OCI-M2 (cell line): Measurements from ENCODE around the gene RIT2.

Experiments used
- DNase-seq: peaks from one replicate; lab custom pipeline; 2025; ENCODE audit not compliant: unreplicated experiment; lab: John Stamatoyannopoulos, UW

Gene RIT2

DNA sequence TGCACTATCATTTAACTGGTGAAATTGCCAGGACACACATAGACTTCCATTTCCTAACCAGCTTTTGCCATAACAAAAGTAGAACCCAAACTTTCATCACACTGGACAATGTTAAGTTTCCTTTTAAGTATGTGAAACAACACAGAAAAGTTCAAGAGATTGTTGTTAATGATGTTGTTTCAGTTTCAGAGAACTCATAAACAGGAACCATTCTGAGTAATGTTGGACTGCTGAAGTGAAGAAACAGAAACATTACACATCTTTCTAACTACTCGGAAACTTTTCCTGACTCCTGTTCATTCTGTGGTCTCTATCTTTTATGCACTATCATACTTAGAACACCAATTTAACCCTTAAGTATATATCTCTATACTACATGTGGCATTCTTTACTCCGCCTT, 179.2 kb downstream of the RIT2 start:
- no peak for DNase-seq

DNA sequence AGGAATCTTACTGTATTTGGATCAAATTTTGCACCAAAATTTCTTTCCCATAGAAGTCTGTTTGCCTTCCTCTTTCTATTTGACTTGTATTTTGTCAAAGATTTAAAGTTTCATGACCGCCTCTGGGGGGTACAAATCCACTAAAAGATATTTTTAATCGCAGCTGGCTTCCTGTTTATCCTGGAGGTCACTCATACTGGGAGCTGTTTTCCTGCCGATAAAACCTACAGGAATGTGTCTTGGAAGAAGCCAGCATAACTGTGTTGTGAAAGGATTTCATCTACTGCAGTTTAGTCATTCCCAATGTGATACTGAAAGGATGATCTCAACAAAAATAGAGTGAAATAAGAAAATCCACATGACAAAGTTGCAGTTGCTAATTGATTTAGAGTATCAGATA, 184.0 kb downstream of the RIT2 start:
- no peak for DNase-seq

DNA sequence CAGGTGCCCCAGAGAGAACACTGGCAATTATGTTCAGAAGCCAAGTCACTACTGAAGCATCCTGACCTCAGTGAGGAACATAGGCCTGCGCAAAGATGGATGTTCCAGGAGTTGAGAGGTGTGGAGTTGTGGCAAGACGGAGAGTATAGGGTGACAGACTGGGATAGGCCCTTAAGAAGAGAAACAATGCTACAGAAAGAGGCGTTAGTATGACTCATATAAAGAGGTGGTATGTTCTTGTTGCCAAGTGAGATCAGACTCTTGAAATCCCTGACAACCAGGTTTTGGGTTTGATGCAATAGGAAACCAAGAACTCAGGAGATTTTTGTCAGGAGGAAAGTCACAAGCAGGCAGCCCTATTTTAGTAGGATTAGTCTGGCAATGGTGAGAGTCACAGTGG, 185.6 kb downstream of the RIT2 start:
- no peak for DNase-seq

DNA sequence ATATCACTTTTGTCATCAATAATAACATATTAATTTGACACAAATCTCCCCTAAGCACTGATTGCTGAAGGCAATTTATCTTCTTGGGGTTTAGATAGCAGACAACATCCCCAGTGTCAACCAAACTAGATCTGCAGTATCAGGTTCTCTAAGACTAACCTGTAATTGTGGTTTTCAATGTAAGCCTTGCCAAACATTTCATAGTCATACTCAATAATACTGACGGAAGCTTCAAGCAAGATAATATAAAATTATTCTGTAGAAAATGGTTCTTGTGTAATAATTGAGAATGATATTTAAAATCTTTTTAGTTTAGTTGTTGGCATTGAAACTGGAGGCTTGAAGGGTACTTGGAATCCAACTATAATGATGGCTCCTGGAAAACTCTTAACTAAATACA, 186.3 kb downstream of the RIT2 start:
- DNase-seq, result no peak

DNA sequence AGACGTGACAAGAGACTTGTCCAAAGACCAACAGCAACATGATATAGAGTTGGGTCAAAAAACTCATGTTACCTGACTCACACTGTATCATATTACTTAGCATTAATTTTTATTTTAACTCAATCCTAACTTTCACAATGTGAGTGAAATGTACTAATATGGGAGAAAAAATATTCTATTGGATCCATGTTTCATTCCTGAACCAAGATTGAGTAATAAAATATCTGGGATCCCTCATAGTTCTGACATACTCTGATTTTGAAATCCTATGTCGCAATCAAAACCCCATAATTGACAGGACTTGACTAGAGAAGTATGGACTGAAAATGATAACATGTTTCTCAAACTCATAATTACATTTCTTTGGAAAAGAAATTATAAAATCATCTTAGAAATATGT, 190.4 kb downstream of the RIT2 start:
- DNase-seq, result no peak

DNA sequence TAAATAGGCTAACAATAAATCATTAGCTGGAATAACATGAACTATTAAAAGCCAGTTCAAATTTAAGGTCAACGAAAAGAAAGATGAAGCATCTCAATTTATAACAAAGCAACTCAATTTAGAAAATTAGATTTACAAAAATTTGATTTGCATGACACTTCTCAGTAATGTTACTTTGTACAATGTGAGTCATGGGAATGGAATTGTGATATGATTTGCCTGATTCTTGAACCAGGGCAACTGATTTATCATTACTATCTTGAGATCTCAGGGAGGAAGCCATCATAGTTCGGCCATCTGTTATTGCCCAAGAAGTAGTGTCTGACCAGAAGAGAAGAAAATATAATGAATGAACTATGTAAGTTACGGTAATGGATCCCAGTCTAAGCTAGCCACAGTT, 193.1 kb downstream of the RIT2 start:
- no peak for DNase-seq

DNA sequence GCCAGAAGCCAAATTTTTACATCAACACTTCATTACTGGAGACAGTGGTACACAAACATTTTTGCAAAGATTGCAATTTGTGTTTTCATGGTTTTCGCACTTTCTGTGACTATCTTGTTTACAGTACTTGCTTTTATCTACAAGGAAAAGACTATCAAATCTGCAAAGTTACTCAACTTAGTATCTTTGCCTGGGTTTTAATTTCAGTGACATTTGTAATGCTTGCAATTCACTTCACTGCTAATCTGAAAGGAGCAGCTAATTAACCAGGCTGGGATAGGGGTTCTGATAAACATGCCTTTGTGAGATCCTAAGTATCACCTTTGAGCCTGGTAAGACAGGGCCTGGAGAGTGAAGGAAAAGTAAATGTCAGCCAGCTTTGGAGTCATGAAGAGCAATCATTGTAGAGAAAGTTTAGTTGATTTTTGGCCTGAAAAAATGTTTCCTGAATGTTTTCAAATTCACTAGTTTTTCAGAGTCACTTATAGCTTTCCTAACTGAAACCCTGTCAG, 194.2 kb downstream of the RIT2 start:
- DNase-seq, result no peak

DNA sequence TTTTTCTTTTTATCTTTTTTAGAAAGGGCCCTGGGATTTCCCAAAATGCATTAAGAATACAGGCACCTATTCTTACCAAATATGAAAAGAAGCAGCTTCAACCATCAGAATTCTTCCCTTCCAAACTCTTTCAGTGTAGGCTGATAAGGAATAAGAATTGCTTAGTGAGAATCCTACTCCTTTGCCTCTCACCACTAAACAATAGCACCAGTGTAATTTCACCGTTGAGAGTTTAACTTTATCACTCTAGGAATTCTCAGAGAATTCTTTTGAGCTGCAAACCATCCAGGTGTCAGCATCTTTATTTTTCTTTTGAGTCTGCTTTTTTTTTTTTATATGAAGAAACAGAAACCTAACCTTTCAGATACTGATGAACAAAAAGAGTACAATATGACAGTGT, 194.9 kb downstream of the RIT2 start:
- no peak for DNase-seq

DNA sequence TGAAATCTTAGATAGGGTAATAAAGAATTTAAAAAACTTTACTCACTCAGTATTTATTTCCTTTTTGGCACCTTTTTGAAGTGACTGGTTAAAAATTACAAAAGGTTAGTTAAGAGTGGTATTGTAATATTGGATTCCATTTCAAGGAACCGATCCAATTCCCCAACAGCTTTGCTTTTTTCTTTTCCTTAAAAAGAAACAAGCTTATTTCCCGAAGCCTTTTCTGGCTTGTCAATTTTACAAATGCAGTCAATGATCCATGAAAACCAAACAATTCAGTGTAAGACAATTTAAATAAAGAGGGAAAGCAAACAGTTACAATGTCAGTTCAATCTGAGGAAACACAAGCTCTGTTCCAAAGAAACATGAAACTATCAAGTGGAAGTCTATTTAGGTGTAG, 200.2 kb downstream of the RIT2 start:
- no peak for DNase-seq

DNA sequence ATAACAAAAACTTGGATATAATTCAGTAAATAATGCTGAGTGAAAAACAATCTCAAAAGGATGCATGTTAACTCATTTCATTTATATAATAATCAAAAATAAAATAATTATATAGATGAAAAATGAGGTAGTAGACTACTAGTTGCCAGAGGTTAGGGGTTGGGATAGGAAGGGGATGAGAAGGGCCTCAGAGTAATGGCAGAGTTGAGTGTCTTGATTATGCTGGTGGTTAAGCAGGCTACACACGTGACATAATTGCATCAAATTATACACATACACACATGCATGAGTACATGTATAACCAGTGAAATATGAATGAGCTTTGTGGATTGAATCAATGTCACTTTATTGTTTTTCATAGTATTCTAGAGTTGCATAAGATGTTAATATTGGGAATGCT, 201.0 kb downstream of the RIT2 start:
- DNase-seq, result no peak

DNA sequence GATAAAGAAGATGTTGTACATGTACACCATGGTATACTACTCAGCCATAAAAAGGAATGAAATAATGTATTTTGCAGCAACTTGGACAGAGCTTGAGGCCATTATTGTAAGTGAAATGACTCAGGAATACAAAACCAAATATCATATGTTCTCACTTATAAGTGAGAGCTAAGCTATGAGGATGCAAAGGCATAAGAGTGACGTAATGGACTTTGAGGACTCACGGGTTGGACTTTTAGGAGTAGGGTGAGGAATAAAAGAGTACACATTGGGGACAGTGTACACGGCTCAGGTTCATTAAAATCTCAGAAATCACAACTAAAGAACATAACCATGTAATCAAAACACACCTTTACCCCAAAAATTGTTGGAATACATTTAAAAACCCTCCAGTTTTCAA, 206.4 kb downstream of the RIT2 start:
- DNase-seq, result no peak

DNA sequence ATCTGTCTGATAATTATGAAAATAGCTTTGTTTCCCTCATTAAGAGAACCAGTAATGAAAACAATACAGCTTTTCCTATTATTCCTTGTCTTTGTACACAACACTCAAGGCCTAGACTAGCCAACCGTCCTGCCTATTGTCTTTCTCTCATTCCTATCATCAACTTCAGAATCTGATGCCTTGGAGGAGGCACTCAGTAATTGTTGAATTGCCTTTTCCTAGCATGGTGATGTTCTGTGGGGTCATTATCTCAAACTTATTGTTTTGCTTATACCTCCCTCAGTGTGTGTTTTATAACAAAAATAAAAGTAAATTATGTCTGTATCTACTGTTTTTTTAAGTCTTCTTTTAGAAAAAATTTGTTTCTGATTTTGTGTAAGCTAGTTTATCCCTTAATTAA, 208.7 kb downstream of the RIT2 start:
- DNase-seq, result no peak

DNA sequence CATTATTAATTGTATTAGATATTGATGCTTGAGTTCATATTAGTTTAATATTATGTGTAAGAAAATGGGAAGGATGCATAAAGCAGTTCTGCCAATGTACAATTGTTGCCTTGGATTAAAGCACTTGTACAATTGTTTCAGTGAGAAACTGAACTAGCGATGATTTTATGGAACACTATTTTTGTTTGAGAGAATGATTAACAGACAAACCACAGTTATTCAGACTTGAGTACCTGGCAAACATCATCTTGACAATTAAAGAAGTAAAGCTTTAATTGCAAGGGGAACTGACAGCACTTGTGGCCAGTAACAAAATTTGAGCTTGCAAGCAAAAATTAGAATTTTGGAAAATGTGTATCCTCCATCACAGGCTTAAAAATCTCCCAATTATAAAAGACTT, 214.3 kb downstream of the RIT2 start:
- DNase-seq, result no peak

DNA sequence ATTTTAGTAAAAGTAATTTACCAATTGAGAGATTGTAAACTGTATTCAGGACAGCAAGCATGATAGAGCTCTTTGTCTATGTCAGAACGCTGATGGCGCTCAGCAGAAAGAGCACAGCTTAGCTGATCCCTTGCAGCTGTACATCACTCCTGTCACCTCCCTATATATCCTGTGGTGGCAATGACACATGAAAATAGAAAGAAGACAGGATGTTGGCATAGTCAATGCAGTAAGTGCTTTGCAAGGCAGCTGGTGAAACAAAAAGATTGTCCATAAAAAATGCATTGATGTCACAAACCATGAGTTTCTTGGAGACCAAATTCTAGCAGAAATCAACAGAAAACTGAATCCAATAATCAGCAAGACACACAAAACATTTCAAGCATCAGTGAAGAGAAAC, 221.5 kb downstream of the RIT2 start:
- DNase-seq, result no peak

DNA sequence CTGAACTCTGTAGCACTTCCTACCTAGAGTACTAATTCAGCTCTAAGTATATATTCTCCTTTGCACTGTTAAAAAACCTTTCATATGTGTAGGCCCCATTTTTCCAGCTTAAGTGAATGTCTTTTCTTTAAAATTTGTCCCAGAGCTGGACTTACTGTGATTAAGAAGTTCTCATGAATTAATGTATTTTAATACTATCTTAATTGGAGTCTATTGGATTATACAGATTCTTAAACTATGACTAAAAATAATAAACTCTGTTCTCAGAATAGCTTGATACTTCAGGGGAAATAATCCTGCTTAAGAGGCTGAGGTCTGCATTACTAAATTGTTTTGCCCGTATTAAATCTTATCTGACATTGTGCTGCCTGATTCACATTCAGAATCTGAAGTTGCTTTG, 223.3 kb downstream of the RIT2 start:
- no peak for DNase-seq

DNA sequence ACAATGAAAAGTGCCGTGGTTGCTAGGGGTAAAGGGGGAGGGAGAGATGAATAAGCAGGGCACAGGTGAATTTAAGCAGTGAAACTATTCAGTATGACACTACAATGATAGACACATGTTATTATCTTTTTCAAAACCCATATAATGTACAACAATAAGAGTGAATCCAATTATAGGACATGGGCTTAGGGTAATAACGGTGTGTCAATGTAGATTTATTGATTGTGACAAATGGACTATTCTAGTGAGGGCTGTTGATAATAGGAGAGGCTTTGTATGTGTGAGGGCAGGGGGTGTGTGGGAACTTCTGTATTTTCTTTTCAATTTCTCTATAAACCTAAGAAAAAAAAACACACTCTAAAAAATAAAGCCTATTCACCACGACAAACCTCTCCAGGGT, 223.8 kb downstream of the RIT2 start:
- DNase-seq, result no peak

DNA sequence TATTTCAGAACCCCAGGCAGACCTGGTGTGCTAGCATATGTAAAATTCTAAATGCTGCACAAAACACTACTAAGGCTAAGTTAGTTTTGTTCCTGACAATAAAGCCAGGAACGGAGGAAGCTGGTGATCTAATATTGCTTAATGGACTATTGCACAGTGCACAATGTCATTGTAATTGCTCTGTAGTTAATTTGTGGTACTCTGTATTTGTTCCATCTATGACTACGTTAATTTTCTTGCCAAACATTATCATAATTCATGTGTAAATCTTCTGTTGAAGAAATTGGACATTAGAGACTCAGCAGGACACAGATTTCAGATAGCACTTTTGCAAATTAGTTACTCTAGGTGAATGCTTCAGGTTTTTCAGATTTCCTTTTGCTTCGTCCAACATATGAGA, 232.3 kb downstream of the RIT2 start:
- no peak for DNase-seq

DNA sequence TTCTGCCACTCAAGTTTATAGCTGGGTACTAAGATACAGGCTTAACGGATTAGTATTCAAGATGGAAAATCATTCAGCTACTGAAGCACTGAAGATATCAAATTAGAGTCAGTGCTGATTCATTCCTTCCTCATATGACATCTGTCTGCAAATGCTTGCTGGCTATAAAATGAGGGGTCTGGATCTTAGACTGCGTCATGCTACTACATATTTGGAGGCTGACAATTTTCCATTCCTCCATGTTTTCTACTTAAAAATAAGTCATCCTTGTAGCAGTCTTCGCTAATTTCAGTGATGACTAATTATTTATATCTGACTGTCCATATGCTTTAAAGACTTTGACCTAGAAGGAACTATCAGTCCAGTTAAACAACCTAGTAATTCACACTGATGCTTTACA, 233.4 kb downstream of the RIT2 start:
- DNase-seq, result no peak

DNA sequence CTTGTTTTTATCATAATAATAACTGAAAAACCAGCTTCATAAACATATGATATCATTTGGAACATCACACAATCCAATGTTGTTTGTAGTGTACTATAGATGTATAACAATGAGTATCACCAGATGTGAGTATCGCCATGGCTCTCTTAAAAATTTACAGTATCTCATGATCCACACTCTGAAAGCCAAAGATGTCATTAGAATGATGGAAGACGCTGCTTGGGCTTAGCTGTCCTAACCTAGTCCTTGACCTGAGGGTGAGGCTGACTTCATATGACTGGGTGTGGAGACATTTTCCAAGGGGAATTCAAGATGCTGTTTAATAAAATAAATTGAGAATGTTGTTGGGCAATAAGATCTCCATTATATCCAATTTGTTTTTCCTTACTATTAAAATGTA, 242.6 kb downstream of the RIT2 start:
- no peak for DNase-seq

DNA sequence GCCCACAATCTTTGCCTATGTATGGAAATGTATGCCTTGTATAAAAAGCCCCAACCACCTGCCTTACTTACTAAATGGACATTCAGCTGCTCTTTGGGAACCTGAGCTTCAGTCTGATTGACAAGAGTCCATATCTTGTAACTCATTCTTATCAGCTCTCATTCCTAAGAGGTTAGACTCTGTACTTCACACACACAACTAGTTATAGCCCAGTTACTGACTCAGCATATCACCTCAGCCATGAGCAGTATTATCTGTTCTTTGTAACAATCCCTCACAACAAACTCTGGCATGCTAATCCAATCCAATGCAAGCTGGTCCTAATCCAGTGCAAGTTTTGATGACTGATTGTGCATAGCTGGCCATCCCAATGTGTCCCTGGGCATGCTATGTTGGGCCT, 250.6 kb downstream of the RIT2 start:
- DNase-seq, result no peak

DNA sequence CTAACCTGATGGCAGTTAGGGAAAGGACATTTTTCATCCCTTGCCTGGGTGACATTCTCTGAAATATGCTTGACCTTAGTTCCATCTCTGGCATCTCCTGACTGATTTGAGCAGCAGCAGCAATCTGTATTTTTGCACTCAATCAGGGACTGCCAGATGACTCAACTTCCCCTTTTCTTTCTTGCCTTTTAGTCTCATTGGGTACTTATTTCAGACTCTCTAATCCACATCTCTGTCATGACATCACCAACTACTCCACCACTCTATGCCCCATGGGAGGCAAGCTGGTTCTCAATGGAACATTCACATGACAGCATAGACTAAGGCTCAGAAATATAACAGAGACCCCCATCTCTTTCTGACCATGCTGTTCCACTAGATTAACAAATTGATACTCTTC, 254.2 kb downstream of the RIT2 start:
- no peak for DNase-seq

DNA sequence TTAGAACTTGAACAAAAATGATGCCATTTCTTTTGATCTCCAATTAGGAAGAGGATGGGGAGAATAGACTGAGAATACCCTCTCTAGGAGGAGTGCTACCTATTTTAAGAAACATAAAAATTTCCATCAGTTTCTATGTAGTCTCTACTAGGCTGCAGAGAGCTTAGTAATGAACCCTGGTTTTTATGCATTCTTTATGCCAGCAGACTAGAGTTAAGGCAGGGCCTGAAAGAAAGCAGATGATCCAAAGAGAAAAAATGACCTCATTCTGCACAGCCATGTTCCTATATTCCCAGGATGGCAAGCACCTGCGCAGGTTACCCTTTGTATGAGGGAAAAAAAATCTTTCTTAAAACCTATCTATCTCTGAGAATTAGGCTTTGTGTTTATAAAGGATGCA, 254.9 kb downstream of the RIT2 start:
- DNase-seq, result no peak

DNA sequence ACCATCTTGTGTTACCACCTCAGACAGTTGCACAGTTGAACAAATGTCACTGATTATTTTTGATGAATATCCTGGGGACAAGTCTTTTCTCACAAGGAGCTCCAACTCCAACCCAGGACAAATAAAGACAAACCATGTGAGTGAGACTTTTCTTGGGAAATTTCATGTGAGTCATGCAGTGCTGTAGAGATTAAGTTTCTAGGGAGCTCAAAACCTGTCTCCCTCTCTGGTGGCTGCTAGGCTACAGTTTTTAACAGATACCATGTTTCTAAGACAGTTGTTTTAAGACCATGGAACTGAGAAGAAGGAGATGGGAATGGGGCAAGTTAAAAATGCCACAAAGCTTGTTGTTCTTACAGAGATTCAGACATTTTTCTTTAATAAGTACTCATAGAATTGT, 255.5 kb downstream of the RIT2 start:
- no peak for DNase-seq

DNA sequence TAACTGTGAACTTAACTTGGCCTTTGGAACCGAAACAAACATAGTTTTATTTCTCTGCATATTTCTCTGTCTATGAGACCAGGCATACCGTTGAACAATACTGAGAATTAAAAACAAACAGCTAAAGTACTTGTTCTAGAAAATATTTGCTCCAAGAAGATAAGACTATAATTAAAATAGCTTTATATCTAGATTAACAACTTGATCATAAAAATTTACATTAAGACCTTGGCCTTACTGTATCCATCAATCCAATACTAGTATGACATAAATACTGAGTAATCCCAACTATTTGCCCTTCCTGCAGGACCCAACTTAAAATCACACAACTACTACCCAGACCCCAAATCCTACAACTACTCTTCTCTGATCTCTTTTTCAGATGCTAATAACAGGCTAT, 260.9 kb downstream of the RIT2 start:
- no peak for DNase-seq
